ENCODE data around the gene SENP6. TPM values are rescaled to one million over a fixed set of nuclear protein-coding genes. Genes with fewer than 3 reads are reported as not detected.

Gene SENP6
- total and polyA plus RNA-seq, 3 experiments from 2014 or later, result 74.6 to 77.5 (median 76.1) TPM

Other genes with a start within 250 kb of the SENP6 start
- gene FILIP1, start 108.1 kb upstream of the SENP6 start, total RNA-seq, result not detected
- not detected for gene FILIP1, start 108.1 kb upstream of the SENP6 start, polyA plus RNA-seq
- 1 to 10 TPM; 5.4 to 5.8 TPM for gene MYO6, start 147.4 kb downstream of the SENP6 start, total RNA-seq
- 6.5 TPM for gene MYO6, start 147.4 kb downstream of the SENP6 start, polyA plus RNA-seq